Activated T-helper 9 cell treated with anti-CD3 and anti-CD28 coated beads, Interleukin-2, amount 50 U/mL, for 16 hours (primary cell): ENCODE results near the gene GPR183.
"Not testable (repeated sequence)": the region's sequence is repeated elsewhere in the genome, so short reads cannot be mapped to it uniquely, and the experiment has no call there.

Experiments used
- DNase-seq: peaks from one replicate; pipeline ENCODE4 v3.0.0-alpha.2; 2020; ENCODE audit warnings: low read depth

Gene GPR183

GRCh38 chr13:99269627-99270241, 37.5 kb downstream of the GPR183 start:
- no peak for DNase-seq

GRCh38 chr13:99268822-99269221, 38.4 kb downstream of the GPR183 start:
- DNase-seq, result no peak

GRCh38 chr13:99267927-99268326, 39.3 kb downstream of the GPR183 start:
- DNase-seq, result no peak

GRCh38 chr13:99266827-99267226, 40.4 kb downstream of the GPR183 start:
- no peak for DNase-seq

- DNase-seq, result no peak
Measured at GRCh38 chr13:99265821-99266426, 41.3 kb downstream of the GPR183 start.

GRCh38 chr13:99265162-99265800, 41.9 kb downstream of the GPR183 start:
- DNase-seq, result no peak

GRCh38 chr13:99264051-99264450, 43.1 kb downstream of the GPR183 start:
- no peak for DNase-seq

GRCh38 chr13:99263126-99263785, 43.9 kb downstream of the GPR183 start:
- no peak for DNase-seq

GRCh38 chr13:99261059-99261458, 46.1 kb downstream of the GPR183 start:
- no peak for DNase-seq

GRCh38 chr13:99260216-99260615, 47.0 kb downstream of the GPR183 start:
- no peak for DNase-seq

- DNase-seq, result no peak
Measured at GRCh38 chr13:99258946-99259345, 48.3 kb downstream of the GPR183 start.

- DNase-seq, result no peak
Measured at GRCh38 chr13:99258210-99258860, 48.9 kb downstream of the GPR183 start, which contains the start of gene GPR18. Gene GPR18, minus strand, starts transcription at chr13:99258379. Its CDS starts 2,507 bp downstream, at chr13:99255872.

GRCh38 chr13:99257291-99257690, 49.9 kb downstream of the GPR183 start:
- no peak for DNase-seq

- DNase-seq, result no peak
Measured at GRCh38 chr13:99256709-99257108, 50.5 kb downstream of the GPR183 start.

- no peak for DNase-seq
Measured at GRCh38 chr13:99256283-99256682, 50.9 kb downstream of the GPR183 start.

- DNase-seq, result no peak
Measured at GRCh38 chr13:99255271-99255670, 51.9 kb downstream of the GPR183 start.

- no peak for DNase-seq
Measured at GRCh38 chr13:99254830-99255229, 52.4 kb downstream of the GPR183 start.

- no peak for DNase-seq
Measured at GRCh38 chr13:99251921-99252320, 55.3 kb downstream of the GPR183 start.

- DNase-seq, result no peak
Measured at GRCh38 chr13:99250982-99251825, 56.0 kb downstream of the GPR183 start.

GRCh38 chr13:99249606-99250005, 57.6 kb downstream of the GPR183 start:
- DNase-seq, result not testable (repeated sequence)

- DNase-seq, result not testable (repeated sequence)
Measured at GRCh38 chr13:99249178-99249577, 58.0 kb downstream of the GPR183 start.
